Stimulated activated naive CD4-positive, alpha-beta T cell (primary cell): ENCODE measurements around the gene NPLOC4.
A peak's percentile ranks its signal among the peaks of the same experiment; 100 is the strongest.

Source experiments
- DNase-seq, 6 experiments: peaks; one replicate each; lab custom pipeline; 2025; lab: John Stamatoyannopoulos, UW

The NPLOC4 gene

DNA sequence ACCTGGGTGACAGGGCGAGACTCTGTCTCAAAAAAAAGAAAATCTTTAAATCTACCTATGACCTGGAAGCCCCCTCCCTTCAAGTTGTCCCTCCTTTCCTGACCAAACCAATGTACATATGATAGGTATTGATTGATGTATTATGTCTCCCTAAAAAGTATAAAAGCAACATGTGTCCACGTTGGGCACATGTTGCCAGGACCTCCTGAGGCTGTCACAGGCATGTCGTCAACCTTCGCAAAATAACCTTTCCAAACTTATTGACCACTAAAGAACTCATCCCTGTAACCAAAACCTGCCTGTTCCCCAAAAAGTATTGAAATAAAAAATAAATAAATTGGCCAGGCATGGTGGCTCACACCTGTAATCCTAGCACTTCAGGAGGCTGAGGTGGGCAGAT is 25.1 kb upstream of the NPLOC4 start:
- no peak for DNase-seq

DNA sequence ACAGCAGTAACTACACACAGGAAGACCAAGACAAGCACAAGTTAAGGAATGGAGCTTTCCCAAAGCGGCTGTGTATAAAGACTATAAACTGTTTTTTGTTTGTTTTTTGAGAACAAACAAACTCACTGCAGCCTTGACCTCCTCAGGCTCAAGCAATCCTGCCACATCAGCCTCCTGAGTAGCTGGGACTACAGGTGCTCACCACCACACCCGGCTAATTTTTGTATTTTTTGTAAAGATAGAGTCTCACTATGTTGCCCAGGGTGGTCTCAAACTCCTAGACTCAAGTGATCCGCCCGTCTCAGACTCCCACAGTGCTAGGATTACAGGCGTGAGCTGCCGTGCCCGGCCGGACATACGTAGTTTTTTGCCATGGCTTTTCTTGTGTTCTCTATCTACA is 23.5 kb upstream of the NPLOC4 start:
- DNase-seq, result no peak

DNA sequence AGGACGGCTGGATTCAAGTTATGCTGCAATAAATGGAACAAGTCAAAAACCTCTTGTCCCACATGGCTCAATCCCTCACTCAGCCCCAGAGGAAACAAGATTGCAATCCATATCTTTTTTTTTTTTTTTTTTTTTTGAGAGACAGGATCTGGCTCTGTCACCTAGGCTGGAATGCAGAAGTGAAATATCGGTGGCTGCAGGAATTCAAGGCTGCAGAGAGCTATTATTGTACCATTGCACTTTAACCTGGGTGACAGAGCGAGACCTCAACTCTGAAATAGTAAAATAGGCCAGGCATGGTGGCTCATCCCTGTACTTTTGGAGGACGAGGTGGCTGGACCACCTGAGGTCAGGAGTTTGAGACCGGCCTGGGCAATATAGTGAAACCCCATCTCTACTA is 22.1 kb upstream of the NPLOC4 start:
- no peak for DNase-seq

DNA sequence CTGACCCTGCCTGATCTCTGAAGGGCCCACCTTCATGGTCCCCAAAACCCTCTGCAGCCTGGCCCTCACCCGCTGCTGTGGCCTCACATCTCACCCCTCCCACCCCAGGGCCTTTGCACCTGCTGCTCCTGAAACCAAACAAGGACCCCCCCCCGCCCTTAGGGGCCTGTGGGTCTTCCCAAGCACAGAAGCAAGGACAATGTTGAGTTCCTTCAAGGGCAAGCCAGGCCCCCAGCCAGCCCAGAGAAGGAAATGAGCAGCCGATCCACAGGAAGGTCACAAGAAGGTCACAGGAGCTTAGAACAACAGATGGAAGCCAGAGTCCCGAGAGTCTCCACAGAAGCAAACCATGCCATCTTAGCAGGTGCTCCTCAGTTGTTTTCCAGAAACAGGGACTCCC is 19.9 kb upstream of the NPLOC4 start:
- DNase-seq, result no peak

DNA sequence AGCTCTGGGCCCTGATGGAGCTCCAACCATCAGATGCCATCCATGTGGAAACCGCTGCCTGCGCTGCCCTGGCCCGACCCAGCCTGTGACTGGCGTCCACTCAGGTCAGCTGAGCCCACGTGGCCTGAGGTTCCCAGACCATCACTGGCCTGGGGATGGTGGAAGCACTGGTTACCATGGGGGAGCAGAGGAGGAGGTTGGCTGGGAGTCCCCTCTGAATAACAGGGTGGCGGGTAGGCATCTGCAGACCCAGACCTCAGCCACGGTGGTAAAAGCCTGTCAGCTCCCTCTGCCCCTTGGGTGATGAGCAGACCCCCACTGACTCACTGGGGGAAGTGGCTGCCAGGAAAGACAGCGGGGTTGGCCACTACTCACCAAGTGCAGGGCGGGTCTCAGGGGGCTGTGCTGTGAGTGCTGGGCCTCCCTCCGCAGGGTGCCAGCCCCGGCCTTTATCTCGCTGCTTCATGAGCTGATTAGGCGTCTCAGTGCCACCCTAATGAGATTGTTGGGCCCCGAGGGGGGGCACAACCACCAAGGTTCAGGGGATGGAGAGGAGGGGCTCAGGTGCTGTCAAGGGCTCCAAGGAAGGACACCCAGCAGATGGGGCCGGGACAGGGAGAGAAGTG is 19.3 kb upstream of the NPLOC4 start, which contains the start of gene PDE6G:
TSS of gene PDE6G (minus strand) at position 425 of the 626 bp plus-strand sequence. CDS start 3,237 bp downstream, outside the sequence.
- no peak for DNase-seq

DNA sequence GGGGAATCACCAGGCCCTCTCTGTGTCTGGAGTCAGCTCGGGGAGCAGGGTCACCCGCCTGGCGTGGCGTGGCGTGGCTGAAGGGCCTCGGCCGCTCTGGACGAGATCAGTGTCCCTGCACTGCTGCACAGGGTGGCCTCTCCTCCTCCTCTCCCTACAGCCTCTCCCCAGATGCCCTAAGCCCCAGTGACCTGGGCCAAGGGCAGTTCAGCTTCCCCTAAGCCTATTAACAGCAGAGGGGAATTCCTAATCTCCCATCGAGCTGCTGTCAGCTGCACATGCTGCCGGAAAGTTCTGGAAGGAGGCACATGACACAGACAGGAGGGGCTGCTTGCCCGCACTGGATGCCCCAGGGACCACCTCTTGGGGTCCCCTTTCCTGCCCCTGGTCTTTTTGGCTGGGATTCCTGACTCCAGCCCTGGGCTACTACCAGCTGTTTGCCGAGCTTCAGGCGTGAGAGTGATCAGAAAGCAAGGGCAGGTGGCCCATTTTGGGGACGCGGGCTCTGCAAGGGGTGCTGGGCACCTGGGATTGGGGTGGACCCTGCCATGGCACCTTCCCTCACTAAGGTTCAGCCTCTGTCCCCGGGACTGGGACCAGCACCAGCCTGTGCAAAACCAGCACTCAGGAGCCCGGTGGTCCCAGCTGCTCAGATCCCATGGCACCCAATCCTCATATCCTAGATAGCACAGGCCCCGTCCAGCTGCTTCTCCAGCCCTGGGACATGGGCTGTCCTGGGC is 18.6 kb upstream of the NPLOC4 start:
- DNase-seq, result no peak

DNA sequence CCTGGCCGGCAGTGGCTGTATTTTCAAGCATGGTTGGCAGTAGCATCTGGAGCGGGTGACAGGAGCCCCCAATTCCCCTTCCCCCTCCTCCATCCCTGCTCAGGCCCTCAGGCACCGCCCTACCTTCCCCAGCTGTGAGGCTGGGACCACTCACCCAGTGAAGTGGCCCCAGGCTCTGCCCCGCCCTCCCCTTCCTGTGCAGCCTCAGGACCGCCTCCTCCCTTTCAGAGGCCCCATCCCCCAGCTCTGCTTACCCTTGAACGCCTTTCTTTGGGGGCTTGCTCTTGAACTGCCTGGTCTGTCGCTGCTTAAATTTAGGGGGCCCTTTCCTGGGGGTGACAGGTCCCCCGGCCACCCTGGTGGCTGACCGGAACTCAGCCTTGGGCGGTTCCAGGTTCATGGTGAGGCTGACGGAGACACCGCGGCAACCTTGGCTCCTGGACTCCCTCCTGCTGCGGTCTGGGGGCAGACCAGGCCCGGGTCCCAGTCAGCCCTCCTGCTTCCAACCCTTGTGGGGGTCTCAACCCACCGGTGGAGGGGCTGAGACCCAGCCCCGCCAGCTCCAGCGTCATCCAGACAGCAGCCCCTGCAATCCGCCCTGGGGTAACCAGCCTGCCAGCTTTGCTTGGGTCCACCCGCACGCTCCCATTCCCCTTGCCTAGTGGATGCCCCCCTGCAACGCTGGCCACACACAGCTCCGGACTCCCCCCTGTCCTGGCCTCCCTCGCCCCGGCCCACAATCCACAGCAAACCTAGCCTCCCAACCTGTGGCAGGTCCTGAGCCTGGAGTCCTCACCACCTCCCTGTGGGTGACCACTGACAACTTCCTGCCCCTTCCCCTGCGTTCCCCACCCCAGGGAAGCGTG is 16.2 kb upstream of the NPLOC4 start:
- DNase-seq, result peak in 1 of 6 experiments; percentile 10

DNA sequence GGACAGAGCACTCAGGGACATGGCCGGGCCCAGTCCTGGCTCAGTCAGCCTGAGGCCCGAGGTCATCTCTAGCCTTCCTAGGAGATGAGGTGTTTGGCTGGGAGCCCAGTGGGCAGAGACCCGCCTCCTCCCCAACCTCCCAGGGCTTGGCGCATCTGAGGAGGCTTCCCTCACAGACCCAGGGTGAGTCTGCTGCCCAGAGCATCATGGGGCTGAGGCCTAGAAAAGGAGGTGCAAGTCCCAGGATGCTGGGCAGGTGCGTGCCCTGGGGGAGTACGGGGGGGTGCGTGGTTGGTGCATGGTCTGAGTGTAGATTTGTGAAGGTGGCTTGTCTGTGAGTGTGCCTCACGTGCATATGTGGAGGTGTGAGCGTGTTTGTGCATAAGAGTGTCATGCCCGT is 14.8 kb upstream of the NPLOC4 start:
- DNase-seq, result no peak

DNA sequence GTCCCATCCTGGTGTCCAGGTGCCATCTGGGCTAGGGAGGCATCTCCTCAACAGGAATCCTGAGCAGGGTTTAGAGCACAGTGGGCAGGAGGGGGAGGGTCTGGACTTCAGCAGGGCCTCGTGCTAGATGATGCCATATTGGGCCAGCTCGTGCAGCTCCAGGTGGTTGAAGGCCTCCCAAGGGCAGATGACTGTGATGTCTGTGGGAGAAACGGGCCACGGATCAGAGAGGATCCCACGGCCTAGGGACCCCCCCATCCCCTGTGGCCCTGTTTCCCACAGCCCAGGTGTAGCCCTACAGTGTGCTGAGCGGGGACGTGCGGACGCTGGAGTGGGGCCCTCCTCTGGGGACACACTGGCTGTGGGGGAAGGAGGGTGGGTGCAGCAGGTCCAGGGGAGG is 14.0 kb upstream of the NPLOC4 start:
- no peak for DNase-seq

DNA sequence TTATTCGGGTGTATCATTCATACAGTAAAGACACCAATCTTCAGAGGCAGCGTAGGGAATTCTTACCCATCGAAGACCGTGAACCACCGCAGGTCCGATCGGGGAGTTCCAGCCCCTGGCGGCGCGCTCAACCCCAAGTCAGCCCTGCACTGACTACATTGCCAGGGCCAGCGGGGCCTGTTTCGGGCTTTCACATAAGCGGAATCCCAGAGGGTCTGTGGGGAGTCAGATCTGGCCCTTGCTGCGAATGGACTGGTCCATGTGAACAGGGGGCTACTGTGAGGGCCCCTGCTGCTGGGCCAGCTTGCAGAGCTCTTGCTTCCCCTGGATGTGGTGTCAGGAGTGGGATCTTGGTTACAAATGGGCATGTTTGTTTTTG is 11.8 kb upstream of the NPLOC4 start:
- no peak for DNase-seq

DNA sequence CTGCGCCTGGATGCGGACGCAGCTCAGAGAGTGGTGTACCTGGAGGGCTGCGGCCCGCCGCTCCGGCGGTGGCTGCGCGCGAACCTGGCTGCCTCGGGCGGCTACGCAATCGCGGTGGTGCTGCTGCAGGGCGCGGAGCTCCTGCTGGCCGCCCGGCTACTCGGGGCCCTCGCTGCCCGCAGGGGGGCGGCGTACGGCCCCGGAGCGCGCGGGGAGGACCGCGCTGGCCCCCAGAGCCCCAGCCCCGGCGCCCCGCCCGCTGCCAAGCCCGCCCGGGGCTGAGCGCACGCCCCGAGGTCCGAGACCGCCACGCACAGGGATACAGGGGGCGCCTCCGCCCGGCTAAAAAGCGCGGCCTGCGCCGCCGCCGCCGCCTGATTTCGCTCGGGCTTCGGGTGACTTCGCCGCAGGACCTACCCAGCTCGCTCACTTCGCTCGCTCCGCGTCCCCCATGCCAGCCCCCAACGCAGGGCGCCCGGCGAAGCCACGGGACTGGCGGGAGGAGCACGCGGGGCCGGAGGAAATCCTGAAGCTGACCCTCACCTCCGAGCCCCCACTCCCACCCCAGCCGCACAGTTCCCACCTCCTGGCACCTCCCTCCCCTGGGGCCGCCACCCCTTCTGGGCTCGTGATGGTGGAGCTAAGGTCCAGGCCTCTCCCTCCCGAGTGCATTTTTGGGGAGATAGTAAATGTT is 11.2 kb upstream of the NPLOC4 start:
- DNase-seq, result no peak

DNA sequence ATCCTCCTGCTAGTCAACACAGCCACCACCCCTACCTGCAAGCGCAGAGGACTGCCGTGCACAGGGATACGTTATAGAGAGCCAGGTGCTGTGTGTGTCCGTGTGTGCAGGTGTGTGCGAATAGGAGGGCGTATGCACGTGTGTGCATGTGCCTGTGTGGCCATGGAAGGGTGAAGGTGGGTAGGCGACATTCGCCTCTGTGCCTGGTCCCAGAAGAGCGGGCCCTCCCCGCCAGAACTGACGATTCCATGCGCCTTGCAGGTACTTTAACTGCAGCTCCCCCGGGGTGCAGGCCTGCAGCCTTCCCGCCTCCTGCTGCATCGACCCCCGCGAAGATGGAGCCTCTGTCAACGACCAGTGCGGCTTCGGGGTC is 10.7 kb upstream of the NPLOC4 start:
- DNase-seq, result no peak

DNA sequence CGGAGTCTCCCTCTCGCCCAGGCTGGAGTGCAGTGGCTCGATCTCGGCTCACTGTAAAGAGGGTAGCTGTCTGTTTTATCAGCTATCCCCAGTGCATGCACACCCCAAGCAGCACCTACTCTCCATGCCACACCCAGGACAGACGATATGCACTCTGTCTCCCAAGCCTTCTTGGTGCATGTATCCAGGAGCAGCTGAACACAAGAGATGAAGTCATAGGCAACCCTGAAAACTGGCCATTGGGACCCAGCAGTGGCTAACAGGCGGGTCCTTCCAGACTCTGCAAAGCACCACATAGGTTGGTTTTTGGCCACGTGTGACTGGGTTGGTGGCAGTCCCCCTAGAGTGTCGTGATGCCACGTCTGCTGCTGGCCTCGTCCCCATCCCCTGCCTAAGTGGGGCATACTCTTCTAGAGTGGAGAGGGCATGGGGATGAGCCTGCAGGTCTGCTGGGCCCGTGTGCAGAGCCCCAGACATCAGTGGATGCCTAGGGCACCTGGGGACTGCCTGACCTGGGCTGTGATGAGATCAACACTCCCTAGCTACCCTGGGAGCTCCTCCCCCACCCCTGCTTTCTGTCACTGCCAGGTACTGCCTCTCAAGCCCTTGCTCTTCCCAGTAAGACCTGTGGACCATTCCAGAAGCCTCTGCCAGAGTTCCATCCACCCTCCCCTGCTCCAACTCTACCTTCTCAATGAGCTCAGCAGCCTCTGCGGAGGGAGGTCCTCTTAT is 10.1 kb upstream of the NPLOC4 start:
- DNase-seq, result no peak

DNA sequence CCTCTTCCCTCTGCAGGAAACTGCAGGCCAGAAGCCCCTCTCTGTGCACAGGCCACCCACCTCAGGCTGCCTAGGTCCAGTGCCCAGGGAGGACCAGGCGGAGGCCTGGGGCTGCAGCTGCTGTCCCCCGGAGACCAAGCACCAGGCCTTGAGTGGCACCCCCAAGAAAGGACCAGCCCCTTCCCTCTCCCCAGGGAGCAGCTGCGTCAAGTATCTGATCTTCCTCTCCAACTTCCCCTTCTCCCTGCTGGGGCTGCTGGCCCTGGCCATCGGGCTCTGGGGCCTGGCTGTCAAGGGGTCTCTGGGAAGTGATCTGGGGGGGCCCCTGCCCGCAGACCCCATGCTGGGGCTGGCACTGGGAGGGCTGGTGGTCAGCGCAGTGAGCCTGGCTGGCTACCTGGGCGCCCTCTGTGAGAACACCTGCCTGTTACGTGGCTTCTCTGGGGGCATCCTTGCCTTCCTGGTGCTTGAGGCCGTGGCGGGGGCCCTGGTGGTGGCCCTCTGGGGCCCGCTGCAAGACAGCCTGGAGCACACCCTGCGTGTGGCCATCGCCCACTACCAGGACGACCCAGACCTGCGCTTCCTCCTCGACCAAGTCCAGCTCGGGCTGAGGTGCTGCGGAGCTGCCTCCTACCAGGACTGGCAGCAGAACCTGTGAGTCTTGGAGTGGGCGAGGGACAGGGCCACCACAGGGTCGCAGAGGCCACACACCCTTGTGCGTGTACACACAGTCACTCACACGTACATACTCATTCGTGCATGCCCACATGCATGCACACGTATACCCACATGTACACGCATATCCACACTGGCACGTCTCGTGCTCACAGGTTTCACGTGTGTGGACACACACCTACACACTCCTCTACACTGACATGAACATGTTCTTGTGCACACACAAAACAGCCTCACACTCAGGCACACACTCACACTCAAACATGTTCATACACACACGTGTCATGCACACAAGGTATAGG is 8.4 kb upstream of the NPLOC4 start:
- no peak for DNase-seq

DNA sequence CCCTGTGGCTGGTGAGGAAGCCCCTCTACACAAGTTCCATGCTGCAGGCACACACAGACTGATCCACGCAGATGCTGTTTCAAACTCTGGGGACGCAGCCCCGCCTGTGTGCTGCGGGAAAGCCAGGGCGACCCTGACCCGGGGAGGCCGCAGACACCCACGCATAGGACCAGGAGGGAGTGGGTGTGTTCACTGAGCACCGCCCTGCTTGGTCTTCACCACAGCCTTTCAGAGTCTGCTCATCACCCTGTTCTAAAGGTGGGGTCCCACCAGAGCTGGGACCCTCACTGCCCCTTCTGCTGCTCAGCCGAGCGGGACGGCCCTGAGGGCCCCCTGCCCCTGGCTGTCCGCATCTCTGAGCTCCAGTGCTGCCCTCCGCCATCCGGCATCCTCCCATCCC is 7.6 kb upstream of the NPLOC4 start:
- DNase-seq, result no peak

DNA sequence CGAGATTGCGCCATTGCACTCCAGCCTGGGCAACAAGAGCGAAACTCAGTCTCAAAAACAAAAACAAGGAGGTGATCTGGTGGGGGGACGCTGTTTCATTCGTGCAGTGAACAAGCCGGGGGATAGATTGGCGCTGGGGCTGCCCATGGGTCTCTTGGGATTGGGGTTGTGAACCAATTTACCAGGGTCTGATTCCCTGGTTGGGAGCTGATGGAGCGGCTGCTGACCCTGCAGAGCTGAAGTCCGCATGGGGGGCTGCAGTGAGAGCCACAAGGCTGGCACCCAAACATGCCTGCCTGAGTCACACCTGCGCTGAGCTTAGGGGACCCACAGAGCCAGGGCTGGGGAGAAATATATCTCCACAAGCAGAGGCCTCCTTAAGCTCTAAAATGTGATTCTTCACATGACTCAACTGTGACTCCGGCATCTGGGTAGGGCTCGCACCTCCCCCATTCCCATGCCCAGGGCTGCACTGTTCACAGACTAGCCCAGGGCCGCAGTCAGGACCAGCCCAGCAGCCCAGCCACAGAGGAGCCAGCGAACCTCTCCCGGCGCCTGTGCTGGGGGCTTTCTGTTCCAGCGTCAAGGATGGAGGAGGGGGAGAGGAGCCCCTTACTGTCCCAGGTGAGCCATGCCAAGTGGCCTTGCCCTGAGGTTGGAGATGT is 5.0 kb upstream of the NPLOC4 start:
- DNase-seq, result no peak

DNA sequence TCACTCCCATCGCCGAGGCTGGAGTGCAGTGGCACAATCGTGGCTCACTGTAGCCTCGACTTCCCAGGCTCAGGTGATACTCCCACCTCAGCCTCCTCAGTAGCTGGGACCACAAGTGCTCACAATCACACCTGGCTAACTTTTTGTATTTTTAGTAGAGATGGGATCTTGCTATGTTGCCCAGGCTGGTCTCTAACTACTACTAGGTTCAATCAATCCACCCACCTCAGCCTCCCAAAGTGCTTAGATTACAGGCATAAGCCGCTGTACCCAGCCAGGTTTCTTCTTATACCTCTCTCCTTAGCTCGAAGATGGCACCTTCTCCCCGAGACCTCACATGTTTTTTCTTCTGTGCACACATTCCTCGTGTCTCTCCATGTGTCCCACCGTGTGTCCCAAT is 3.1 kb upstream of the NPLOC4 start:
- DNase-seq, result no peak

DNA sequence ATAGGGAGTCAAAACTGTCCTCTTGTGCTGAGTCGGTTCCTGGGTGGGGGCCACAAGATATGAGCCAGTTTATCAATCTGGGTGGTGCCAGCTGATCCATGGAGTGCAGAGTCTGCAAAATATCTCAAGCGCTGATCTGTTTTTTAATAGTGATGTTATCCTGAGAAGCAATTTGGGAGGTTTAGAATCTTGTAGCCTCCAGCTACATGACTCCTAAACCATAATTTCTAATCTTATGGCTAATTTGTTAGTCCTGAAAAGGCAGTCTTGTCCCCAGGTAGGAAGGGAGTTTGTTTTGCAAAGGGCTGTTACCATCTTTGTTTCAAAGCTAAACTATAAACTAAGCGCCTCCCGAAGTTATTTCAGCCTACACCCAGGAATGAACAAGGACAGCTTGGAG is 1.8 kb upstream of the NPLOC4 start:
- DNase-seq, result no peak

DNA sequence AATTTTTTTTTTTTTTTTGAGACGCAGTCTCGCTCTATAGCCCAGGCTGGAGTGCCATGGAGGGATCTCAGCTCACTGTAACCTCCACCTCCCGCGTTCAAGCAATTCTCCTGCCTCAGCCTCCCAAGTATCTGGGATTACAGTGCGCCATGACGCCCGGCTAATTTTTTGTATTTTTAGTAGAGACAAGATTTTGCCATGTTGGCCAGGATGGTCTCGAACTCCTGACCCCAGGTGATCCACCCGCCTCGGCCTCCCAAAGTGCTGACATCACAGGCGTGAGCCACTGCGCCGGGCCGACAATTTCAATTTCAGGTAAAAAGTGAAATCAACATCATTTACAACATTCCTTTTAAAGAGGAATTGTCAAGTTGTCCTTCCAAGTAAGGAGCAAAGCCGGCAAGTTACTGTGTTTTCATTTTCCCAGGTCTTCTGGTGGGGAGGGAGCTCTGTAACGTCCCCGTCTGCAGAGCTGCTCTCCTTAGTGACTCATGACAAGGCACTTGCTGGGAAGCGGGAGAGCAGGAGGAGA is 873 bp downstream of the NPLOC4 start:
- DNase-seq, result peak in 1 of 6 experiments; percentile 19

DNA sequence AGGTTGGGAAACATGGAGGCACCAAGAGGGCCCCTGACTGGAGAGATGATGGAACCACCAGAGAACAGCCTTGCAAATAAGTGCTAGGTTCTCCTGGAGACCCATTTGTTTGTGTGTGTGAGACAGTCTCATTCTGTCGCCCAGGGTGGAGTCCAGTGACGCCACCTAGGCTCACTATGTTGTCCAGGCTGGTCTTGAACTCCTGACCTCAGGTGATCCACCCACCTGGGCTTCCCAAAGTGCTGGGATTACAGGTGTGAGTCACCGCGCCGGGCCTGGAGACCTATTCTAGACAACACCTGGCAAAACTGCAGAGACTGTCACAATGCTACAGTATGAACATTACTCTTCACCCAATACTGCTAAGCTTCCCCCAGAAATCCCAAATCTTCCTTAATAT is 1.5 kb downstream of the NPLOC4 start:
- no peak for DNase-seq
